GM12878 (cell line): ENCODE data around the gene GARIN5A. TPM values are rescaled to one million over a fixed set of nuclear protein-coding genes. Genes with fewer than 3 reads are reported as not detected.

Source experiments
- ATAC-seq: fragments of 200-7000 bp; cut with Tn5 transposase; 3 replicates; pipeline ENCODE4 v1.9.1; 2020; ENCODE audit warnings: mild to moderate bottlenecking, moderate library complexity
- BruUV-seq: library from RNA; stranded (reverse); fragments of 400-500 nt; replicated peaks from 2 replicates; lab custom pipeline; 2021; lab: Mats Ljungman, UMichigan
- CTCF ChIA-PET: fragments of 300-600 bp; sonication (Branson Sonifier 250); formaldehyde crosslinking; extraction: SDS; loops from one replicate; lab custom pipeline; 2021; ENCODE audit warnings: inconsistent platforms; lab: Yijun Ruan, JAX
- POLR2A ChIA-PET: fragments of 350-600 bp; formaldehyde crosslinking; extraction: SDS; loops from one replicate; lab custom pipeline; 2021; ENCODE audit warnings: inconsistent platforms; lab: Charles Lee
- RAD21 ChIA-PET: fragments of 300-600 bp; sonication (Branson Sonifier 250); formaldehyde crosslinking; loops from one replicate; lab custom pipeline; 2023; ENCODE audit warnings: antibody characterized with exemption; ENCODE audit not compliant: unreplicated experiment; lab: Charles Lee
- SMC1A ChIA-PET: fragments of 300-600 bp; sonication (Branson Sonifier 250); formaldehyde crosslinking; loops from one replicate; lab custom pipeline; 2023; ENCODE audit not compliant: unreplicated experiment, uncharacterized antibody; lab: Charles Lee
- DNase-seq: peaks from one replicate; pipeline ENCODE4 v3.0.0-alpha.2; 2011; ENCODE audit warnings: low read depth, low spot score
- FAIRE-seq: peaks from 3 replicates; lab custom pipeline; 2011; peaks lifted over from hg19 to GRCh38; lab: Jason Lieb, UNC
- H2AFZ ChIP-seq: 2 replicates; pipeline ENCODE4 v1.6.0; 2011; ENCODE audit warnings: low read depth, low read length, control low read depth; ENCODE audit not compliant: control insufficient read depth
- H3K27ac ChIP-seq: 2 replicates; pipeline ENCODE4 v1.5.1; 2011; ENCODE audit warnings: control low read depth; ENCODE audit not compliant: control insufficient read depth, insufficient read depth
- H3K27me3 ChIP-seq, 2 experiments: replicated peaks in 1 of 2; 2 replicates each; pipeline versions ENCODE4 v1.6.0 to v1.6.1; 2011; ENCODE audit warnings: low read length in 1 of 2; ENCODE audit not compliant: control insufficient read depth in 2 of 2, insufficient read depth in 2 of 2
- H3K36me3 ChIP-seq, 2 experiments: 2 replicates each; pipeline ENCODE4 v1.5.1; 2011; ENCODE audit warnings: low read length in 1 of 2; ENCODE audit not compliant: control insufficient read depth in 2 of 2, insufficient read depth in 2 of 2
- H3K4me1 ChIP-seq: 2 replicates; pipeline ENCODE4 v1.6.1; 2011; ENCODE audit warnings: mild to moderate bottlenecking, low read length, moderate library complexity, mixed read lengths; ENCODE audit not compliant: control insufficient read depth, insufficient read depth
- H3K4me2 ChIP-seq: 2 replicates; pipeline ENCODE4 v1.6.0; 2011; ENCODE audit warnings: control low read depth; ENCODE audit not compliant: control insufficient read depth, insufficient read depth
- H3K4me3 ChIP-seq: fragments of 200-600 bp; sonication (generic); 2 replicates; pipeline ENCODE4 v1.5.1; 2016
- H3K79me2 ChIP-seq: 2 replicates; pipeline ENCODE4 v1.6.0; 2011; ENCODE audit warnings: low read length; ENCODE audit not compliant: control insufficient read depth, insufficient read depth
- H3K9ac ChIP-seq: 2 replicates; pipeline ENCODE4 v1.8.0; 2011; ENCODE audit warnings: low read length, control low read depth, mixed read lengths; ENCODE audit not compliant: control insufficient read depth, insufficient read depth
- H3K9me3 ChIP-seq: replicated peaks from 3 replicates; pipeline ENCODE4 v1.5.1; 2011; ENCODE audit warnings: mild to moderate bottlenecking, low read length; ENCODE audit not compliant: control insufficient read depth, insufficient read depth
- H4K20me1 ChIP-seq: 2 replicates; pipeline ENCODE4 v1.6.0; 2011; ENCODE audit not compliant: control insufficient read depth, insufficient read depth
- BRCA1 ChIP-seq: IDR thresholded peaks from 2 replicates; pipeline ENCODE4 v1.6.1; 2011; ENCODE audit warnings: low read depth, low read length, improper control_type of control experiment
- CBX3 ChIP-seq: fragments of 200-600 bp; sonication (generic); IDR thresholded peaks from 2 replicates; pipeline ENCODE4 v1.6.1; 2016; ENCODE audit warnings: low read depth, borderline replicate concordance
- CBX5 ChIP-seq: sonication (generic); IDR thresholded peaks from 2 replicates; pipeline ENCODE4 v1.6.1; 2016; ENCODE audit warnings: low read depth, moderate library complexity, mild to moderate bottlenecking, inconsistent platforms
- CHD2 ChIP-seq: IDR thresholded peaks from 2 replicates; pipeline ENCODE4 v1.6.1; 2011; ENCODE audit warnings: low read depth, low read length, improper control_type of control experiment, borderline replicate concordance
- GABPA ChIP-seq: IDR thresholded peaks from 2 replicates; pipeline ENCODE4 v1.6.1; 2014; ENCODE audit warnings: antibody characterized with exemption, low read depth, mild to moderate bottlenecking, inconsistent platforms
- HCFC1 ChIP-seq: fragments of 150-350 bp; IDR thresholded peaks from 2 replicates; pipeline ENCODE4 v1.6.1; 2014; ENCODE audit warnings: low read length
- KAT2A ChIP-seq: conservative IDR thresholded peaks from 2 replicates; pipeline ENCODE4 v1.6.1; 2011; ENCODE audit warnings: low read depth, low read length; ENCODE audit not compliant: control insufficient read depth
- MXI1 ChIP-seq: fragments of 150-350 bp; IDR thresholded peaks from 2 replicates; pipeline ENCODE4 v1.6.1; 2011; ENCODE audit warnings: low read depth, mild to moderate bottlenecking, inconsistent platforms, low read length, improper control_type of control experiment
- NFXL1 ChIP-seq: fragments of 450-650 bp; IDR thresholded peaks from 2 replicates; pipeline ENCODE4 v1.6.1; 2017; ENCODE audit warnings: antibody characterized with exemption, mild to moderate bottlenecking, borderline replicate concordance
- ZNF207 ChIP-seq: fragments of 450-650 bp; IDR thresholded peaks from 2 replicates; pipeline ENCODE4 v1.6.1; 2014; ENCODE audit warnings: antibody characterized with exemption, mild to moderate bottlenecking, borderline replicate concordance
- WGBS: methylation state at CpG from one replicate; pipeline ENCODE4 v1.1.6; 2016; ENCODE audit warnings: low lambda C conversion rate; ENCODE audit not compliant: insufficient replicate concordance, insufficient coverage; ENCODE audit errors: missing lambda C conversion rate; 5-methylcytosine and 5-hydroxymethylcytosine counted together
- in situ Hi-C: fragments of 300-500 bp; cut with MboI; formaldehyde crosslinking; loops from 9 replicates; pipeline ENCODE4 v1.14.3; 2018; ENCODE audit warnings: mixed read lengths
- intact Hi-C: fragments of 100-400 bp; cut with micrococcal nuclease; formaldehyde crosslinking; loops from one replicate; pipeline ENCODE4 v1.14.2; 2022; ENCODE audit not compliant: unreplicated experiment
- polyA plus RNA-seq, 11 experiments: library from polyadenylated mRNA; depleted of rRNA in 4 of 11; unstranded in 6 of 11; stranded (reverse) in 5 of 11; fragments of >200 nt; fragmentation: Nextera tagmentation in 4 of 11; fragmentation: Illumina TruSeq in 1 of 11; extraction: Ambion mirVana in 4 of 11; extraction: Trizol in 1 of 11; gene quantifications; 1 replicate in 1 of 11; 2 replicates in 10 of 11; pipeline versions ENCODE4 v1.2.1 to v1.2.3, GENCODE V29; 2011 to 2016; ENCODE audit warnings: inconsistent platforms in 2 of 11, missing spikeins in 2 of 11, low read depth in 1 of 11
- total RNA-seq, 4 experiments: library from RNA; depleted of rRNA in 3 of 4; stranded (reverse); fragments of >200 nt in 3 of 4; fragmentation: Illumina TruSeq in 1 of 4; extraction: Trizol in 1 of 4; gene quantifications; 2 replicates each; pipeline versions ENCODE4 v1.2.1 to v1.2.3, GENCODE V29; 2013 to 2021
- TF ChIP-seq, protein P1 (sequence below): fragments of 450-650 bp; IDR thresholded peaks from 2 replicates; pipeline ENCODE4 v1.6.1; 2016; ENCODE audit warnings: mild to moderate bottlenecking
- TF ChIP-seq, protein P2 (sequence below): IDR thresholded peaks from 2 replicates; pipeline ENCODE4 v1.6.1; 2012; ENCODE audit warnings: low read depth, low read length, improper control_type of control experiment
- TF ChIP-seq, protein P3 (sequence below): fragments of 450-650 bp; IDR thresholded peaks from 2 replicates; pipeline ENCODE4 v1.6.1; 2018; ENCODE audit warnings: borderline replicate concordance, mild to moderate bottlenecking; ENCODE audit not compliant: partially characterized antibody
- TF ChIP-seq, protein P4 (sequence below): fragments of 450-650 bp; IDR thresholded peaks from 2 replicates; pipeline ENCODE4 v1.6.1; 2017; ENCODE audit warnings: low read depth, mild to moderate bottlenecking, moderate library complexity

The GARIN5A gene
- total and polyA plus RNA-seq, 10 of the 15 experiments (the other 5 are each of a cell fraction or from before 2014, with no cell fraction given) = 0.18 to 1.2 (median 0.24) TPM; not detected in 6

DNA sequence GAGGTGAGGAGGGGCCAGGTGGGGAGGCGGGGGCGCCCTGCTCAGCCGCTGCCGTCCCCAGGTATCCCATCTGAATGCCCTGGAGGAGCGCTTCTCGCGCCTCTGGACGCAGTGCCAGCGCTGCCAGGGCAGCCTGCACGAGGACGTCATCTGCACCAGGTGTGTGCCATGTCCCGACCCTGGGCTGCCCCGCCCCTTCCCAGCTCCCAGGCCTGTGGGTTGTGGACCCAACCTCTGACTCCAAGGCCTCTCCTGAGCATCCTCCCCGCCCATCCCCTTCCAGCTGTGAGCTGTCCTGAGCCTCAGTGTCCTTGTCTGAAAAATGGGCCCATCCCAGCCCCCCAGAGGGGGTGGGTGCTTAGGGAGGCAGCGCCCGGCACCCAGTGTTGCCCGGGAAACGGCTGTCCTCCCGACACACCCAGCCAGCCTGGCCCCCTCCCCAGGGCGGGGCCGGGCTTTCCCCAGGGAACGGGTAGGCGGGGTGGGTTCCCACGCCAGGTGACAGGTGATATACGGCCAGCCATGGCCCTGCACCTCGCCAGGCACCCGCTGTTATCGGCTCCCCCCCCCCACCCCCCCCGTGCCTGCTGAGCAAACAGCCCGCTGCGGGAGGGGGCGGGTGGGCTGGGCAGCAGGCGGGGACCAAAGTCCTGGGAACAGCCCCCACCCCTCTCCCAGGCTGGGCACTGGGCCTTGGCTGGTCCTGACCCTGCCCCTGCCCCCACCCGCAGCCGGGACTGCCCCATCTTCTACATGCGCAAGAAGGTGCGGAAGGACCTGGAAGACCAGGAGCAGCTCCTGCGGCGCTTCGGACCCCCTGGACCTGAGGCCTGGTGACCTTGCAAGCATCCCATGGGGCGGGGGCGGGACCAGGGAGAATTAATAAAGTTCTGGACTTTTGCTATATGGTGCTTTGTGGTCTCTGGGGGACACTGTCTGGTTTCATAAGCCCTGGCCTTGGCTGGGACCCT lies 59.3 kb downstream of the GARIN5A start:
- POLR2A ChIA-PET = interaction anchor here (0.6 to 4.8 kb wide), 9 partner anchors 12 to 1544 kb away, joined by 3 to 26 read pairs (median 4); no protein-coding TSS in a partner anchor
- Histone ChIP-seq H3K4me1 (peaks cover 40% of the 10 kb centered on the region), H3K36me3 (peaks cover 0 to 5% of the 10 kb centered on the region in 2 experiments; a peak in 3 of 4 replicates), H3K9ac (peak overlapping the region; percentile 60; the same call in 1 of the 2 replicates), H2AFZ (no peak overlapping the region), H3K9me3 (no peaks in the 10 kb centered on the region), H3K4me3 (peak overlapping the region; percentile 78; the same call in 1 of the 2 replicates), H3K4me2 (peak overlapping the region; percentile 72), H3K27ac (peak overlapping the region; percentile 95), H3K79me2 (peaks cover 31% of the 10 kb centered on the region), H4K20me1 (no peaks in the 10 kb centered on the region), H3K27me3 (no peaks in the 10 kb centered on the region)
- DNase-seq (no peak), FAIRE-seq (no peak), ATAC-seq (no peak)
- SMC1A ChIA-PET = interaction anchor here (1.0 kb wide), 1 partner anchor 32 kb away, joined by 4 read pairs; no protein-coding TSS in a partner anchor
- WGBS = 36% methylated on average over 24 of the region's 42 CpGs
- RAD21 ChIA-PET = interaction anchor here (0.6 to 2.7 kb wide), 8 partner anchors 11 to 88 kb away, joined by 3 to 6 read pairs (median 4); partner anchors contain the start of genes KCNC3 and NAPSA
- no TSS peak for BruUV-seq
- in situ Hi-C loops (no loop called here), intact Hi-C loops (loop anchor here (2.0 kb wide), 3 partner anchors 15 to 49 kb away; partner anchors contain the start of gene MYBPC2)
- CTCF ChIA-PET = interaction anchor here (0.7 to 4.2 kb wide), 4 partner anchors 13 to 60 kb away, joined by 3 to 30 read pairs (median 16); no protein-coding TSS in a partner anchor
- TF ChIP-seq NFXL1 = no peak
- TF ChIP-seq, protein P1, sequence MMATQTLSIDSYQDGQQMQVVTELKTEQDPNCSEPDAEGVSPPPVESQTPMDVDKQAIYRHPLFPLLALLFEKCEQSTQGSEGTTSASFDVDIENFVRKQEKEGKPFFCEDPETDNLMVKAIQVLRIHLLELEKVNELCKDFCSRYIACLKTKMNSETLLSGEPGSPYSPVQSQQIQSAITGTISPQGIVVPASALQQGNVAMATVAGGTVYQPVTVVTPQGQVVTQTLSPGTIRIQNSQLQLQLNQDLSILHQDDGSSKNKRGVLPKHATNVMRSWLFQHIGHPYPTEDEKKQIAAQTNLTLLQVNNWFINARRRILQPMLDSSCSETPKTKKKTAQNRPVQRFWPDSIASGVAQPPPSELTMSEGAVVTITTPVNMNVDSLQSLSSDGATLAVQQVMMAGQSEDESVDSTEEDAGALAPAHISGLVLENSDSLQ = no peak
- TF ChIP-seq BRCA1 = no peak
- TF ChIP-seq CBX5 = no peak
- TF ChIP-seq MXI1 = 0 out of 2 replicates have a peak, but pooled peaks have one; percentile 26
- no peak for TF ChIP-seq HCFC1
- 0 out of 2 replicates have a peak, but pooled peaks have one; percentile 14 for TF ChIP-seq CHD2
- no peak for TF ChIP-seq KAT2A
- TF ChIP-seq GABPA = no peak
- TF ChIP-seq, protein P2, sequence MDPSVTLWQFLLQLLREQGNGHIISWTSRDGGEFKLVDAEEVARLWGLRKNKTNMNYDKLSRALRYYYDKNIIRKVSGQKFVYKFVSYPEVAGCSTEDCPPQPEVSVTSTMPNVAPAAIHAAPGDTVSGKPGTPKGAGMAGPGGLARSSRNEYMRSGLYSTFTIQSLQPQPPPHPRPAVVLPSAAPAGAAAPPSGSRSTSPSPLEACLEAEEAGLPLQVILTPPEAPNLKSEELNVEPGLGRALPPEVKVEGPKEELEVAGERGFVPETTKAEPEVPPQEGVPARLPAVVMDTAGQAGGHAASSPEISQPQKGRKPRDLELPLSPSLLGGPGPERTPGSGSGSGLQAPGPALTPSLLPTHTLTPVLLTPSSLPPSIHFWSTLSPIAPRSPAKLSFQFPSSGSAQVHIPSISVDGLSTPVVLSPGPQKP = no peak
- TF ChIP-seq ZNF207 = no peak
- TF ChIP-seq, protein P3, sequence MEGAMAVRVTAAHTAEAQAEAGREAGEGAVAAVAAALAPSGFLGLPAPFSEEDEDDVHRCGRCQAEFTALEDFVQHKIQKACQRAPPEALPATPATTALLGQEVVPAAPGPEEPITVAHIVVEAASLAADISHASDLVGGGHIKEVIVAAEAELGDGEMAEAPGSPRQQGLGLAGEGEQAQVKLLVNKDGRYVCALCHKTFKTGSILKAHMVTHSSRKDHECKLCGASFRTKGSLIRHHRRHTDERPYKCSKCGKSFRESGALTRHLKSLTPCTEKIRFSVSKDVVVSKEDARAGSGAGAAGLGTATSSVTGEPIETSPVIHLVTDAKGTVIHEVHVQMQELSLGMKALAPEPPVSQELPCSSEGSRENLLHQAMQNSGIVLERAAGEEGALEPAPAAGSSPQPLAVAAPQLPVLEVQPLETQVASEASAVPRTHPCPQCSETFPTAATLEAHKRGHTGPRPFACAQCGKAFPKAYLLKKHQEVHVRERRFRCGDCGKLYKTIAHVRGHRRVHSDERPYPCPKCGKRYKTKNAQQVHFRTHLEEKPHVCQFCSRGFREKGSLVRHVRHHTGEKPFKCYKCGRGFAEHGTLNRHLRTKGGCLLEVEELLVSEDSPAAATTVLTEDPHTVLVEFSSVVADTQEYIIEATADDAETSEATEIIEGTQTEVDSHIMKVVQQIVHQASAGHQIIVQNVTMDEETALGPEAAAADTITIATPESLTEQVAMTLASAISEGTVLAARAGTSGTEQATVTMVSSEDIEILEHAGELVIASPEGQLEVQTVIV = no peak
- no peak for TF ChIP-seq CBX3
- TF ChIP-seq, protein P4, sequence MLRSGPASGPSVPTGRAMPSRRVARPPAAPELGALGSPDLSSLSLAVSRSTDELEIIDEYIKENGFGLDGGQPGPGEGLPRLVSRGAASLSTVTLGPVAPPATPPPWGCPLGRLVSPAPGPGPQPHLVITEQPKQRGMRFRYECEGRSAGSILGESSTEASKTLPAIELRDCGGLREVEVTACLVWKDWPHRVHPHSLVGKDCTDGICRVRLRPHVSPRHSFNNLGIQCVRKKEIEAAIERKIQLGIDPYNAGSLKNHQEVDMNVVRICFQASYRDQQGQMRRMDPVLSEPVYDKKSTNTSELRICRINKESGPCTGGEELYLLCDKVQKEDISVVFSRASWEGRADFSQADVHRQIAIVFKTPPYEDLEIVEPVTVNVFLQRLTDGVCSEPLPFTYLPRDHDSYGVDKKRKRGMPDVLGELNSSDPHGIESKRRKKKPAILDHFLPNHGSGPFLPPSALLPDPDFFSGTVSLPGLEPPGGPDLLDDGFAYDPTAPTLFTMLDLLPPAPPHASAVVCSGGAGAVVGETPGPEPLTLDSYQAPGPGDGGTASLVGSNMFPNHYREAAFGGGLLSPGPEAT = 0 out of 2 replicates have a peak, but pooled peaks have one; percentile 12
